Activated CD8-positive, alpha-beta T cell treated with anti-CD3 and anti-CD28 coated beads, Interleukin-2, amount 10 ng/mL, durations not matched to agents 7 days and 5 days (primary cell): ENCODE data around the gene HDAC4. TPM values are rescaled to one million over a fixed set of nuclear protein-coding genes. Genes with fewer than 3 reads are reported as not detected.

ENCODE experiments used
- ATAC-seq: fragments of 150-1000 bp; cut with Tn5 transposase; one replicate; pipeline ENCODE4 v1.10.0; 2021; ENCODE audit warnings: moderate library complexity
- CTCF ChIA-PET: fragments of 350-600 bp; sonication (Branson Sonifier 250); formaldehyde crosslinking; loops from one replicate; lab custom pipeline; 2021; ENCODE audit warnings: antibody characterized with exemption; lab: Charles Lee
- POLR2A ChIA-PET: fragments of 350-600 bp; sonication (Branson Sonifier 250); formaldehyde crosslinking; loops from one replicate; lab custom pipeline; 2021; ENCODE audit warnings: antibody characterized with exemption; lab: Charles Lee
- DNase-seq: peaks from one replicate; pipeline ENCODE4 v3.0.0-alpha.2; 2020
- H3K27ac Mint-ChIP-seq: one replicate; pipeline ENCODE4 v1.8.0; 2021; ENCODE audit warnings: mild to moderate bottlenecking, mixed read lengths
- H3K27me3 Mint-ChIP-seq: one replicate; pipeline ENCODE4 v1.8.0; 2021; ENCODE audit warnings: low read depth, mixed read lengths
- H3K36me3 Mint-ChIP-seq: one replicate; pipeline ENCODE4 v1.8.0; 2021; ENCODE audit warnings: low read depth, mixed read lengths
- H3K4me1 Mint-ChIP-seq: one replicate; pipeline ENCODE4 v1.8.0; 2021; ENCODE audit warnings: low read depth, mixed read lengths
- H3K4me3 Mint-ChIP-seq: one replicate; pipeline ENCODE4 v1.8.0; 2021; ENCODE audit warnings: mild to moderate bottlenecking, mixed read lengths
- H3K9me3 Mint-ChIP-seq: one replicate; pipeline ENCODE4 v1.8.0; 2022; ENCODE audit warnings: mixed read lengths; ENCODE audit not compliant: insufficient read depth
- total RNA-seq, 2 experiments: library from RNA; stranded (reverse); gene quantifications; one replicate each; pipeline ENCODE4 v1.2.3, GENCODE V29; 2021

HDAC4 gene
- total RNA-seq, 2 experiments from 2014 or later, result 50.7 to 58.8 TPM

DNA sequence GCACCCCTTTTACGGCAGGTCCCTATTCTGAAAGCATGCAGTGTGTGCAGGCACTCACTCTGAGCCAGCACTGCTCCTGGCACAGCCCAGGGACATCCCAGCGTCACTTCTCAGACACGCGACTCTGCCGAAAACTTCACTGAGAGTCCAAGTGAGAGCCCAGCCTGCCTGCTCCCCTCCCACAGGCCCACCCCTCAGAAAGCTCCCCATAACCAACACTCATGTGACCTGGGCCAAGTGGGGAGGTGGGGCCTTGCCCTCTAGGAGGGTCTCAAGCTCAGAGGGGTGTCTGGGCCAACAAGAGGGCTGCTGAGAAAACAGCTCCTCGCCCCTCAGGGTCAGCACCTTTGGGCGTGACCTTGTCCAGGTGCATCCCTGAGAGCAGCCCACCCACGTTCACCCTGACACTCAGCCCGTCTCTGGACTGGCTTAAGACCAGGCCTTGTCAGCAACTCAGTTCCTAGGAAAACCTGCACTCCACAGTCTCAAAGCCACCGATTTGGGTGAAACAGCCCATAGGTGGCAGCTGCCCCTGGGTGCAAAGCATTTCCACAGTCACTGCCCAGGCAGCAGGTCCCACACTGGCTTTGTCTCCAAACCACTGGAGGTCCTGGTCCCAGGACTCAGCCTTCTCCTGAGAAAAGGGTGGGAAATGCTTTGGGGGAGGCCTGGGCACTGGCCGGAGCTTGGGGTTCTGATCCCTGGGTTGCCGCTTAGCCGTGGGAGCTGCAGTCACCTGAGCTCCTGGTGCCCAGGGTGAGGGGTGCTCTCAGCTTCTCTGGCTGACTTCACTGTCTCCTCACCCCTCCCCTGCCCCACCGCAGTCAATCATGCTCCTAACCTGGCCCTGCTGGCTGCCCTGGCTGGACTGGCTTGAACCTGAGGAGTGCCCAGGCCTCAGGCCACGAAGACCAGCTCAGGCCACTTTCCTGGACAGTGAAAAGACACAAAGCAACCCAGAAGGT lies 209.6 kb downstream of the HDAC4 start:
- no peak for DNase-seq
- ChIA-PET POLR2A (interaction anchor here (0.6 kb wide), 1 partner anchor 783 kb away, joined by 3 read pairs; no protein-coding TSS in a partner anchor), CTCF (no interaction called here)
- no peaks in the 10 kb centered on the region for H3K27me3 Mint-ChIP-seq
- no peak for ATAC-seq
- no peaks in the 10 kb centered on the region for H3K9me3 Mint-ChIP-seq
- H3K4me1 Mint-ChIP-seq, result no peaks in the 10 kb centered on the region
- no peak overlapping the region for H3K27ac Mint-ChIP-seq
- H3K4me3 Mint-ChIP-seq, result no peak overlapping the region
- peaks cover 38% of the 10 kb centered on the region for H3K36me3 Mint-ChIP-seq

DNA sequence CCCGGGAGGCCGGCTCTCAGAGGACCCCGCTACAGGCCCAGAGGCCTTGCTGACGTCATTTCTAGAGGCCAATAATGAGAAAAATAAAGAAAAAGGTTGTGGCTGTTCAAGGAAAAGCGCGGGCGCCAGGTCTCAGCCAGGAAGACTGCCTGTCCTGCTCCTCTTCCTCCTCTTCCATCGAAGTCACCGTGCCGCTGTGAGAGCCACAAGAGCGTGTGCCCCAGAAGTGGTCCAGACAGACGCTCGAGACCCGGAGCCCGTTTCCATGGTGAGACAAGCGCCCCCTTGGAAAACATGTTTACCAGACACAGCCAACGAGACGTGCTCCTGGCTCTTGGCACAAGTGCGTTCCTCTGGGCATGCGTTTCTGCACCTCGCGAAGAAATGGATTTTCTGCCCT lies 210.5 kb downstream of the HDAC4 start:
- CTCF ChIA-PET, result no interaction called here
- POLR2A ChIA-PET, result no interaction called here
- Mint-ChIP-seq H3K4me1 (no peaks in the 10 kb centered on the region), H3K4me3 (no peak overlapping the region), H3K9me3 (no peaks in the 10 kb centered on the region), H3K36me3 (peaks cover 42% of the 10 kb centered on the region), H3K27me3 (no peaks in the 10 kb centered on the region), H3K27ac (no peak overlapping the region)
- ATAC-seq (no peak), DNase-seq (no peak)

DNA sequence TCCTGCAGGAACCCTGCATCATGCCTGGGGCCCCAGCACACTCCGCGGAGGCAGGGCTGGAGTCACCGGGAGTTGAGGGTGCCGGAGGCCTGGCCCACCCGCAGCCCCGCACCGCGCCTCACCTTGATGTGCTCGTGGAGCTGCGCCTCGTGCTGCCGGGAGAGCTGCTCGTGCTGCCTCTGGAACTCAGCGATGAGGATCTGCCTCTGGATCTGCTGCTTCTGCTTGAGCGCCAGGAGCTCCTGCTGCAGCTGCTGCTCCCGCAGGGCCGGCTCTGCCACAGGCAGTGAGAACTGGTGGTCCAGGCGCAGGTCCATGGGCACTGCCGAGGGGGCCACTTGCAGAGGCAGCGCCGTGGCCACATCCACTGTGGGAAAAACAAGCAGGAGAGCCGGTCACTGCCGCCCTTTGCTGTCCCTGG lies 211.1 kb downstream of the HDAC4 start:
- no peak for DNase-seq
- H3K4me1 Mint-ChIP-seq, result no peaks in the 10 kb centered on the region
- peaks cover 42% of the 10 kb centered on the region for H3K36me3 Mint-ChIP-seq
- H3K9me3 Mint-ChIP-seq, result no peaks in the 10 kb centered on the region
- no peak overlapping the region for H3K4me3 Mint-ChIP-seq
- H3K27ac Mint-ChIP-seq, result no peak overlapping the region
- CTCF ChIA-PET, result no interaction called here
- no peak for ATAC-seq
- no peaks in the 10 kb centered on the region for H3K27me3 Mint-ChIP-seq
- POLR2A ChIA-PET, result no interaction called here

DNA sequence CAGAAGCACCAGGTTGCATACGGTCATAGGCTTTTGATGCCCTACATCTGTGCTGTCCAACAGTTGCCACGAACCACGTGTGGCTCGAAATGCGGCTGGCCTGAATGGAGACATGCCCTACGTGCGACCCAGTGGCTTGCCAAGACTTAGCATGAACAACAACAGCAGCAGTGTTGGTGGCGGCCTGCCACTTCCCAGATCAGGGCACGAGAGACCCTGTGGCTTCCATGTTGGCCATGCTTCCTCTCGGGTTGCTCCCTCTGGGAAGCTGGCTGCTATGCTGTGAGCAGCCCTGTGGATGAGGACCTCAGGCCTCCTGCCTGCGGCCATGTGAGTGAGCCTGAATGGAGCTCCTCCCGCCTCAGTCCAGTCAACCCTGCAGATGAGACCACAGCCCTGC lies 212.3 kb downstream of the HDAC4 start:
- CTCF ChIA-PET, result no interaction called here
- H3K4me1 Mint-ChIP-seq, result no peaks in the 10 kb centered on the region
- H3K9me3 Mint-ChIP-seq, result no peaks in the 10 kb centered on the region
- H3K27ac Mint-ChIP-seq, result no peak overlapping the region
- H3K4me3 Mint-ChIP-seq, result no peak overlapping the region
- H3K36me3 Mint-ChIP-seq, result peaks cover 42% of the 10 kb centered on the region
- POLR2A ChIA-PET, result no interaction called here
- no peaks in the 10 kb centered on the region for H3K27me3 Mint-ChIP-seq
- DNase-seq (no peak), ATAC-seq (no peak)

DNA sequence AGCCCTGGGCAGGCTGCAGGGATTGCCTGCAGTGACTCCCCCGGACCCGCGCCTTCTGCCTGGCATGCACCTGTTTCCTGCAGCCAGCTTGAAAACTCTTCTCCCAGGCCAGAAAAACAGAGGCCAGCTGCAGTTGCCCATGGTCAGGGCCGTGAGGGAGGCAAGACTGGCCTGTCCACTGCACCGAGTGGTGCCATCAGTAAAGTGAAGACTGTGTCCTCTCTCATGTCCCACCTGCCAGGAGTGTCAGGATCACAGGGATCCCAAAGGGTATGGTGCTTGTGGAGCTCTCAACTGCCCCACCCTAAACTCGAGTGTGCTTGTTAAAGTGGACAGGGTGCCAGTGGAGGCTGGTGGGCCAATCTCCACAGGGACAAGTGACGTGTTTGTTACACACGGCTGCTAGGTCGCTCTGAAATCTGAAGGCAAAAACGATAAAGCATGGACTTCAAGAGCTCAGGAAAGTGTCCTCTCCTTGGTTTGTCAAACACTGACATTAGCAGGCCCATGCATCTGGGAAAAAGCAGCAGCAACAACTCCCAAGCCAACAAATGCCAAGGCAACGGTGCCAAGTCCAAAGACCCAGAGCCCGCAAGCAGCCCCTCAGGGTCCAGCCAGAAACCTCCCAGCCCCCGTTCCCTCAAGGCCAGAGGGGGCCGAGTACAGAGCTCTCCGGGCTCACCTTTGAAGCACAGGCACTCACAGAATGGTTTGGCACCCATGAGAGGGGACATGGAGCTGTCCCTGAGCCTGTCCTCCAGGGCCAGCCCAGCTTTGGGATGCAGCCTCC lies 213.2 kb downstream of the HDAC4 start:
- CTCF ChIA-PET, result no interaction called here
- Mint-ChIP-seq H3K27me3 (no peaks in the 10 kb centered on the region), H3K4me1 (no peaks in the 10 kb centered on the region), H3K36me3 (peaks cover 42% of the 10 kb centered on the region), H3K4me3 (no peak overlapping the region), H3K9me3 (no peaks in the 10 kb centered on the region), H3K27ac (no peak overlapping the region)
- DNase-seq, result no peak
- no peak for ATAC-seq
- POLR2A ChIA-PET, result no interaction called here

DNA sequence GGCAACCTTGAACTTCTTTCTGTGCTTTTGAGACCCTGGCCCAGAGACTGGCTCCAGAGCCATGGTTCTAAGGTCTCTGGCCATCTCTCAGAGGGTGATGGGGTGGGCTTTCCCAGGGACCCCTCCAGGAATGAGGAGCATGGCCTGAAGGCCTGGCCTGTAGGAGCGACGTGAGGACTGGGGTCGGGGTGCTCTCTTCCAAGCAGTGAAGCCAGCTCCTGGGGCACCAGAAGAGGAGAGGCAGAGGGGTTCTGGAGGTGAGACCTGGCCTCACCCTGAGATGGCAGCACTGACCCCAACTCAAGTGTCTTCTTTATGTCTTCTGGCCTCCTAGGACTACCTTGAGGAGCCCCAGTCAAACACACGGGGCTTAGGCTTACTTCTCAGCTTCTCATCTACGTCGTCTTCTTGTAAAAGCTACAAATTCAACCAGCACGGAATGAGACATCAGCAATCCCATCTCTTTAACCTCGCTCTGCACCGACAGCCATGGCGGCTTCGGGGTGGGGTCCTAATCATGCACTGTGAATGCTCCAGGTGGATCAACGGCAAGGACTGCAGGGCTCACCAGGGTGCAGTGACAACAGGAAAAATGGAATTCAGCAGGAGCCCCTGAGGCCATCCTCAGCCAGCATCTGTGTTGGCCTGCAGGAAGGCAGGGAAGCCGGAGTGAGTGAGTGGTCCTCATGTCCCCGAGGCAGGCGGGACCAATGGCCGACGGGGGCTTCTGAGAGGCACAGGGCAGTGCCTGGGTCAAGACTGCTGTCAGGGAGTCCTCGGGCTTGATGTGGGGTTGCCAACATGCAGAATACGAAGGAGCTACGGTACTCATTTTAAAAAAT lies 214.1 kb downstream of the HDAC4 start:
- peaks cover 42% of the 10 kb centered on the region for H3K36me3 Mint-ChIP-seq

DNA sequence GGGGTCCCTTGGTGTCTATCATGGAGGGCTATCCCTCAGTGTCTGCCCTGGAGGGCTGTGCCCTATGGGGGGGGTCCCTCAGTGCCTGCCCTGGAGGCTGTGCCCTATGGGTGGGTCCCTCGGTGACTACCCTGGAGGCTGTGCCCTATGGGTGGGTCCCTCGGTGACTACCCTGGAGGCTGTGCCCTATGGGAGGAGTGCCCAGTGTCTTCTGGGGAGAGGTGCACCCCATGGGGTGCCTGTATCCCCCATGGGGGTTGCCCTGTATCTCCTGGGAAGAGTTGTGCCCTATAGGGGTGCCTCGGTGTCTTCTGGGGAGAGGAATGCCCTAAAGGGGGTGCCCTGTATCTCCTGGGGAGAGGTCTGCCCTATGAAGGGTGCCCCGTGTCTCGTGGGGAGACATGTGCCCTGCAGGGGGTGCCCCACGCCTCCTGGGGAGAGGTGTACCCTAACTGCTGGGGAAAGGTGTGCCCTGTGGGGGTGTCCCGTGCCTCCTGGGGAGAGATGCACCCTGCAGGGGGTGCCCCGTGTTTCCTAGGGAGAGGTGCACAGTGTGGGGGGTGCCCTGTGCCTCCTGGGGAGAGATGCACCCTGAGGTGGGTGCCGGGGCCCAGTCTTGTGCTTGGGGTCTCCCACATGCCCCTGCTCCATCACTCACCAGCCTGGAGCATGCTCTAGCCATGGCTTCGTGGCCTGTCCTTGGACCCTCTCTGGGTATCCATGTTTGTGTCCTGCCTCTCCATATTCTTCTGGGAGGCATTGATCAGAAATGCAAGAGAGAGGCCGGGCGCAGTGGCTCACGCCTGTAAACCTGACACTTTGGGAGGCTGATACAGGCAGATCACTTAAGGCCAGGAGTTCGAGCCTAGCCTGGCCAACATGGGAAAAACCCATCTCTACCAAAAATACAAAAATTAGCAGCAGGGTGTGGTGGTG lies 215.6 kb downstream of the HDAC4 start:
- H3K4me1 Mint-ChIP-seq, result no peaks in the 10 kb centered on the region
- ChIA-PET CTCF (no interaction called here), POLR2A (no interaction called here)
- DNase-seq (no peak), ATAC-seq (no peak)
- no peak overlapping the region for H3K27ac Mint-ChIP-seq
- no peaks in the 10 kb centered on the region for H3K27me3 Mint-ChIP-seq
- H3K4me3 Mint-ChIP-seq, result no peak overlapping the region
- H3K9me3 Mint-ChIP-seq, result no peaks in the 10 kb centered on the region
- peaks cover 39% of the 10 kb centered on the region for H3K36me3 Mint-ChIP-seq

More for the DNA sequence above, 214.1 kb downstream of the HDAC4 start:
- H3K27me3 Mint-ChIP-seq, result no peaks in the 10 kb centered on the region
- H3K4me3 Mint-ChIP-seq, result no peak overlapping the region
- no peak for ATAC-seq
- no peak overlapping the region for H3K27ac Mint-ChIP-seq
- no peak for DNase-seq
- POLR2A ChIA-PET, result no interaction called here
- H3K9me3 Mint-ChIP-seq, result no peaks in the 10 kb centered on the region
- CTCF ChIA-PET, result no interaction called here
- no peaks in the 10 kb centered on the region for H3K4me1 Mint-ChIP-seq

DNA sequence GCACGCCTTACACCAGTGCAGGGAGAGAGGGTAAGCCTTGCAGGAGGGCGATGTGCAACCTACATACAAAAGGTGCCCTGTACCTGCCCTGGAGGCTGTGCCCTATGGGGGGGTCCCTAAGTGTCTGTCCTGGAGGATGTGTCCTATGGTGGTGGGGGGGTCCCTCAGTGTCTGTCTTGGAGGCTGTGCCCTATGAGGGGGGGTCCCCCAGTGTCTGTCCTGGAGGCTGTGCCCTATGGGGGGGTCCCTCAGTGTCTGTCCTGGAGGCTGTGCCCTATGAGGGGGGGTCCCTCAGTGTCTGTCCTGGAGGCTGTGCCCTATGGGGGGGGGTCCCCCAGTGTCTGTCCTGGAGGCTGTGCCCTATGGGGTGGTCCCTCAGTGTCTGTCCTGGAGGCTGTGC lies 216.6 kb downstream of the HDAC4 start:
- Mint-ChIP-seq H3K27me3 (no peaks in the 10 kb centered on the region), H3K4me3 (no peak overlapping the region), H3K4me1 (no peaks in the 10 kb centered on the region), H3K36me3 (peaks cover 33% of the 10 kb centered on the region), H3K27ac (no peak overlapping the region), H3K9me3 (no peaks in the 10 kb centered on the region)
- CTCF ChIA-PET, result no interaction called here
- ATAC-seq (no peak), DNase-seq (no peak)
- POLR2A ChIA-PET, result no interaction called here

DNA sequence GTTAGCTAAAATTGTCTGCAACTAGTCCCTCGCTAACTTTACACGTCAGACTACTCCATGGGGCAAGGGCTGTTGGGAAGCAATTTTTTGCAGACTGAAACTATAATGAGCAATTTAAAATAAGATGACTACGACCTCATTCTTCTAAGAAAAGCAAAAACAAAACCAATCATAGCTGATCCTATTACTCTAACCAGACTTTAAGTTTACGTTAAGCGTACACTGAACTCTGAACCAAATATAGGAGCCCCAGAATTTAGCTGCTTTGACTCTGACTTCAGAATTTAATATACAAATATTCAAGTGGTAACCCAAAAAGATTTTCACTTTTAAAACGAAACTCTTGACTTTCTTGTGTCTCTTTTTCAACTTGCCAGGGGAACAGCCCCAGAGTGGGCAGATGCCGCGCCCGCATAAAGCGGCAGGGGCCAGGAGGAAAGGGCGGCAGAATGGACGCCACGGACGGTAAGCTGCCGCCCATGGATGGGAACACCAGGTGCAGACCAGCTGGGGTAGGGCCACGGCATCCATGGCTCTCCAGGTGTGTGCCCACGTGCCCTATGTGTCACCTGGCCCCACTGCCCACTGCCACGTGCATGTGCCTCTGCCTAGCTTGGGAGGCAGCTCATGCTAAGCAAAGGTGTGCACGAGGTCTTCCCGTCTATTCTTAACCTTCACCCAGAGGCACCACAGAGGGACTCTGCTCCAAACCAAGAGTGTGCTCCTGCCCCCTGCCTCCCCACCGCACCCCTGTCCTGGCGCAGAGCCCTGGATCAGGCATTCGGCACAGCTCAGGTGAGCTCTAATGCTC lies 217.6 kb downstream of the HDAC4 start:
- H3K27ac Mint-ChIP-seq, result no peak overlapping the region
- CTCF ChIA-PET, result no interaction called here
- DNase-seq, result no peak

DNA sequence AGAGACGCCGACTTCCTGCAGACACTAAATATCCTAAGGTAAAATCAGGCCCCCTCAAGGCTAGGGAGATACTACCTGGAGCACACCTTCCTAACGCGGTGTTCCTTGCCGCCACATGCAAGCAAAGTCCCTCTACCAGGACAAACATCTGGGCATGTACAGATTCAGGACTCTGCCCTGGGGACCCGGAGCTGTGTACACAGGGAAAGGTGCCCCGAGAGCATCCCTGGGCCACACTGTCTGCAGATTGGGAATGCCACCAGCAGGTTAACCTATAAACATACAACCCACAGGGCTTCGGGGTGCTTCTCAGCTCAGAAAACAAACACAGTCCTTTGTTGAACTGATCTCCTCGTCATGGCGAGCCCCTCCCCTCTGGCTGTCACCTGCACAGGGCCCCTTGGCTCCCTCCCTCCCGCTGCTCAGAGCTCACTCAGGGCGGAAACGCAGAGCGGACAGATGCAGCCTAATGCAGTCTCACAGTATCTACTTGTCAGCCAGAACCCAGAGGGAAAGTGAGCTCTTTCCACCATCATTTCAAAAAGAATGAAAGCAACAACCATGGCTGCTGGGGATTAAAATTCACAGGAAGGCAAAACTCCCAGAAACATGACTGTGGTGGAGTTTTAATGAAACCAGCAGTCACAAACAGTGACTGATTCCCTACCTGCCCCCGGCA lies 218.8 kb downstream of the HDAC4 start:
- no peak overlapping the region for H3K27ac Mint-ChIP-seq
- CTCF ChIA-PET, result no interaction called here
- peaks cover 35% of the 10 kb centered on the region for H3K36me3 Mint-ChIP-seq
- DNase-seq (no peak), ATAC-seq (no peak)
- no peak overlapping the region for H3K4me3 Mint-ChIP-seq
- peaks cover 4% of the 10 kb centered on the region for H3K9me3 Mint-ChIP-seq
- no peaks in the 10 kb centered on the region for H3K27me3 Mint-ChIP-seq
- POLR2A ChIA-PET, result no interaction called here
- H3K4me1 Mint-ChIP-seq, result no peaks in the 10 kb centered on the region

More for the DNA sequence above, 217.6 kb downstream of the HDAC4 start:
- Mint-ChIP-seq H3K4me3 (no peak overlapping the region), H3K4me1 (no peaks in the 10 kb centered on the region), H3K27me3 (no peaks in the 10 kb centered on the region), H3K9me3 (no peaks in the 10 kb centered on the region), H3K36me3 (peaks cover 32% of the 10 kb centered on the region)
- ATAC-seq, result no peak
- POLR2A ChIA-PET, result no interaction called here
